Activated B cell treated with CpG ODN at 0.5 μM for 24 hours (primary cell): ENCODE results near the gene FAM50A. TPM values are rescaled to one million over a fixed set of nuclear protein-coding genes. Genes with fewer than 3 reads are reported as not detected.

ENCODE experiments used
- ATAC-seq: fragments of 200-7000 bp; cut with Tn5 transposase; one replicate; pipeline ENCODE4 v1.10.0; 2021; ENCODE audit warnings: low read depth, mild to moderate bottlenecking, moderate library complexity
- CTCF ChIA-PET: fragments of 350-600 bp; sonication (Branson Sonifier 250); formaldehyde crosslinking; loops from one replicate; lab custom pipeline; 2021; ENCODE audit warnings: antibody characterized with exemption; lab: Charles Lee
- POLR2A ChIA-PET: fragments of 350-600 bp; sonication (Branson Sonifier 250); formaldehyde crosslinking; loops from one replicate; lab custom pipeline; 2021; ENCODE audit warnings: antibody characterized with exemption; lab: Charles Lee
- DNase-seq: peaks from one replicate; pipeline ENCODE4 v3.0.0; 2022
- H3K27ac Mint-ChIP-seq: one replicate; pipeline ENCODE4 v1.8.0; 2020; ENCODE audit warnings: mixed read lengths
- H3K27me3 Mint-ChIP-seq: one replicate; pipeline ENCODE4 v1.8.0; 2021; ENCODE audit warnings: mixed read lengths
- H3K36me3 Mint-ChIP-seq: one replicate; pipeline ENCODE4 v1.8.0; 2021; ENCODE audit warnings: low read depth, mixed read lengths
- H3K4me1 Mint-ChIP-seq: one replicate; pipeline ENCODE4 v1.8.0; 2021; ENCODE audit warnings: mixed read lengths
- H3K4me3 Mint-ChIP-seq: one replicate; pipeline ENCODE4 v1.8.0; 2020; ENCODE audit warnings: mild to moderate bottlenecking, mixed read lengths
- H3K9me3 Mint-ChIP-seq: one replicate; pipeline ENCODE4 v1.8.0; 2020; ENCODE audit warnings: mixed read lengths
- CTCF ChIP-seq: fragments of 200-600 bp; IDR thresholded peaks from one replicate; pipeline ENCODE4 v1.8.0; 2022; ENCODE audit warnings: antibody characterized with exemption, mild to moderate bottlenecking
- intact Hi-C: fragments of 100-400 bp; cut with micrococcal nuclease; formaldehyde crosslinking; loops from one replicate; pipeline ENCODE4 v1.15.1; 2024
- total RNA-seq: library from RNA; stranded (reverse); gene quantifications from 2 replicates; pipeline ENCODE4 v1.2.3, GENCODE V29; 2022

FAM50A gene
- total RNA-seq, 1 donor from 2014 or later: 52.5 TPM

- ATAC-seq: no peak
- CTCF ChIA-PET: interaction anchor here (0.9 kb wide), 1 partner anchor 78 kb away, joined by 3 read pairs; no protein-coding TSS in a partner anchor
These were observed 32.9 kb downstream of the FAM50A start for GRCh38 chrX:154476821-154477220.

GRCh38 chrX:154477891-154478477, 34.0 kb downstream of the FAM50A start:
- H3K4me3 Mint-ChIP-seq: peak overlapping the region; percentile 80
- ChIA-PET CTCF (interaction anchor here (0.9 kb wide), 1 partner anchor 79 kb away, joined by 3 read pairs; no protein-coding TSS in a partner anchor), POLR2A (interaction anchor here (0.8 to 1.8 kb wide), 11 partner anchors 10 to 507 kb away, joined by 3 to 12 read pairs (median 3); partner anchors contain the start of genes HCFC1, PLXNA3, RPL10 and SLC10A3)
- intact Hi-C loops: loop anchor here (1.0 to 5.0 kb wide), 4 partner anchors 21 to 81 kb away; partner anchors contain the start of genes FAM3A, GDI1 and RPL10
- no peak for TF ChIP-seq CTCF
- H3K9me3 Mint-ChIP-seq: no peaks in the 10 kb centered on the region
- DNase-seq (no peak), ATAC-seq (no peak)
- H3K36me3 Mint-ChIP-seq: peaks cover 8% of the 10 kb centered on the region
- peaks cover 22% of the 10 kb centered on the region for H3K4me1 Mint-ChIP-seq
- H3K27me3 Mint-ChIP-seq: no peaks in the 10 kb centered on the region
- peak overlapping the region; percentile 59 for H3K27ac Mint-ChIP-seq

More at GRCh38 chrX:154476821-154477220, 32.9 kb downstream of the FAM50A start:
- DNase-seq: no peak
- Mint-ChIP-seq H3K27ac (no peak overlapping the region), H3K36me3 (peaks cover 16% of the 10 kb centered on the region), H3K27me3 (no peaks in the 10 kb centered on the region), H3K9me3 (no peaks in the 10 kb centered on the region), H3K4me1 (peaks cover 18% of the 10 kb centered on the region), H3K4me3 (no peak overlapping the region)
- no peak for TF ChIP-seq CTCF
- POLR2A ChIA-PET: interaction anchor here (0.7 to 0.9 kb wide), 3 partner anchors 14 to 49 kb away, joined by 3 to 4 read pairs (median 3); no protein-coding TSS in a partner anchor
- intact Hi-C loops: loop anchor here (5.0 kb wide), 1 partner anchor 80 kb away; the partner anchor contains the start of gene RPL10

- no peaks in the 10 kb centered on the region for H3K9me3 Mint-ChIP-seq
- peak within 1 kb of the TSS; percentile 80 for H3K4me3 Mint-ChIP-seq
- H3K27me3 Mint-ChIP-seq: no peaks in the 10 kb centered on the region
- peaks cover 9% of the 10 kb centered on the region for H3K36me3 Mint-ChIP-seq
- H3K4me1 Mint-ChIP-seq: peaks cover 23% of the 10 kb centered on the region
- H3K27ac Mint-ChIP-seq: peak within 1 kb of the TSS; percentile 88
- DNase-seq (peak; percentile 95), ATAC-seq (peak; percentile 90)
- intact Hi-C loops: loop anchor here (1.0 to 5.0 kb wide), 6 partner anchors 11 to 82 kb away; partner anchors contain the start of genes FAM3A, GDI1, RPL10 and SLC10A3
- POLR2A ChIA-PET: interaction anchor here (0.6 to 1.8 kb wide), 17 partner anchors 9 to 508 kb away, joined by 3 to 12 read pairs (median 4); partner anchors contain the start of genes FAM3A, HCFC1, PLXNA3 and RPL10
- CTCF ChIA-PET: no interaction called here
- TF ChIP-seq CTCF: no peak
These were observed 35.0 kb downstream of the FAM50A start, which contains the start of gene LAGE3 for GRCh38 chrX:154478728-154479622. TSS of gene LAGE3 (minus strand) at chrX:154479281. CDS start at chrX:154478915, 366 bp downstream.

GRCh38 chrX:154481195-154481594, 37.3 kb downstream of the FAM50A start:
- CTCF ChIA-PET: no interaction called here
- no peak overlapping the region for H3K4me3 Mint-ChIP-seq
- H3K4me1 Mint-ChIP-seq: peaks cover 23% of the 10 kb centered on the region

More at GRCh38 chrX:154481195-154481594, 37.3 kb downstream of the FAM50A start:
- intact Hi-C loops: no loop called here
- Mint-ChIP-seq H3K27ac (no peak overlapping the region), H3K27me3 (no peaks in the 10 kb centered on the region), H3K36me3 (peaks cover 6% of the 10 kb centered on the region), H3K9me3 (no peaks in the 10 kb centered on the region)
- ATAC-seq: no peak
- POLR2A ChIA-PET: interaction anchor here (0.7 to 1.1 kb wide), 3 partner anchors 10 to 1555 kb away, joined by 5 read pairs; partner anchors contain the start of gene SLC10A3
- DNase-seq: no peak
- TF ChIP-seq CTCF: no peak
